Trophoblast cell (in vitro differentiated cells and primary cell): ENCODE measurements around the gene PDE6D.

ENCODE experiments used
- DNase-seq, 2 donors: peaks; one replicate each; pipeline ENCODE4 v3.0.0-alpha.2; 2016
- H2AFZ ChIP-seq: 2 replicates; pipeline ENCODE4 v1.6.1; 2013; ENCODE audit warnings: low read length, moderate library complexity, mild to moderate bottlenecking; ENCODE audit not compliant: insufficient read depth, poor library complexity
- H2AK5ac ChIP-seq: 2 replicates; pipeline ENCODE4 v1.6.1; 2013; ENCODE audit warnings: mild to moderate bottlenecking, low read length
- H2BK120ac ChIP-seq: 2 replicates; pipeline ENCODE4 v1.6.1; 2013; ENCODE audit warnings: low read length, mild to moderate bottlenecking, moderate library complexity; ENCODE audit not compliant: insufficient read depth, poor library complexity
- H2BK12ac ChIP-seq: 2 replicates; pipeline ENCODE4 v1.6.1; 2013; ENCODE audit warnings: mild to moderate bottlenecking, low read length, moderate library complexity
- H2BK5ac ChIP-seq: 2 replicates; pipeline ENCODE4 v1.6.1; 2013; ENCODE audit warnings: low read length, low read depth, moderate library complexity, mild to moderate bottlenecking; ENCODE audit not compliant: poor library complexity
- H3K14ac ChIP-seq: 2 replicates; pipeline ENCODE4 v1.6.1; 2013; ENCODE audit warnings: mild to moderate bottlenecking, low read length
- H3K18ac ChIP-seq: 2 replicates; pipeline ENCODE4 v1.6.1; 2013; ENCODE audit warnings: mild to moderate bottlenecking, low read length
- H3K23ac ChIP-seq: 2 replicates; pipeline ENCODE4 v1.6.1; 2013; ENCODE audit warnings: low read length
- H3K27ac ChIP-seq: 2 replicates; pipeline ENCODE4 v1.5.1; 2013; ENCODE audit warnings: low read depth, mild to moderate bottlenecking, inconsistent platforms, low read length, moderate library complexity
- H3K27me3 ChIP-seq: 2 replicates; pipeline ENCODE4 v1.6.1; 2013; ENCODE audit warnings: inconsistent platforms, mild to moderate bottlenecking, low read length, moderate library complexity; ENCODE audit not compliant: insufficient read depth
- H3K36me3 ChIP-seq, 2 experiments: 1 replicate in 1 of 2; 2 replicates in 1 of 2; pipeline ENCODE4 v1.6.1; 2013; ENCODE audit warnings: low read length in 2 of 2, mild to moderate bottlenecking in 2 of 2, moderate library complexity in 1 of 2; ENCODE audit not compliant: insufficient read depth in 2 of 2, control insufficient read depth in 1 of 2
- H3K4ac ChIP-seq: 2 replicates; pipeline ENCODE4 v1.6.1; 2013; ENCODE audit warnings: low read depth, mild to moderate bottlenecking, low read length, moderate library complexity
- H3K4me1 ChIP-seq, 2 experiments: 1 replicate in 1 of 2; 2 replicates in 1 of 2; pipeline ENCODE4 v1.6.1; 2013; ENCODE audit warnings: low read length in 2 of 2, mild to moderate bottlenecking in 2 of 2, moderate library complexity in 1 of 2; ENCODE audit not compliant: insufficient read depth in 2 of 2, control insufficient read depth in 1 of 2
- H3K4me2 ChIP-seq: 2 replicates; pipeline ENCODE4 v1.6.1; 2013; ENCODE audit warnings: inconsistent platforms, mild to moderate bottlenecking, low read length, moderate library complexity
- H3K4me3 ChIP-seq: 2 replicates; pipeline ENCODE4 v1.5.1; 2013; ENCODE audit warnings: mild to moderate bottlenecking, low read depth, low read length, inconsistent platforms
- H3K79me1 ChIP-seq: one replicate; pipeline ENCODE4 v1.6.1; 2013; ENCODE audit warnings: low read length
- H3K79me2 ChIP-seq: 2 replicates; pipeline ENCODE4 v1.6.1; 2013; ENCODE audit warnings: low read length, mild to moderate bottlenecking; ENCODE audit not compliant: control insufficient read depth, insufficient read depth, poor library complexity
- H3K9ac ChIP-seq: 2 replicates; pipeline ENCODE4 v1.6.1; 2013; ENCODE audit warnings: mild to moderate bottlenecking, low read length
- H3K9me3 ChIP-seq: 2 replicates; pipeline ENCODE4 v1.6.1; 2013; ENCODE audit warnings: low read depth, mild to moderate bottlenecking, control low read depth, inconsistent platforms, low read length; ENCODE audit not compliant: insufficient read depth
- H4K12ac ChIP-seq: 2 replicates; pipeline ENCODE4 v1.6.1; 2013; ENCODE audit warnings: low read depth, mild to moderate bottlenecking, low read length, moderate library complexity
- H4K8ac ChIP-seq: 2 replicates; pipeline ENCODE4 v1.6.1; 2013; ENCODE audit warnings: low read depth, mild to moderate bottlenecking, low read length, moderate library complexity
- H4K91ac ChIP-seq: one replicate; pipeline ENCODE4 v1.6.1; 2013; ENCODE audit warnings: low read depth, mild to moderate bottlenecking, low read length, moderate library complexity
- WGBS: extraction: QIAGEN DNeasy Blood & Tissue Kit; methylation state at CpG from one replicate; pipeline ENCODE4 v1.1.7; 2013; ENCODE audit warnings: missing lambda C conversion rate; ENCODE audit not compliant: insufficient read length, insufficient coverage; ENCODE audit errors: extremely low coverage; 5-methylcytosine and 5-hydroxymethylcytosine counted together

The PDE6D gene

DNA sequence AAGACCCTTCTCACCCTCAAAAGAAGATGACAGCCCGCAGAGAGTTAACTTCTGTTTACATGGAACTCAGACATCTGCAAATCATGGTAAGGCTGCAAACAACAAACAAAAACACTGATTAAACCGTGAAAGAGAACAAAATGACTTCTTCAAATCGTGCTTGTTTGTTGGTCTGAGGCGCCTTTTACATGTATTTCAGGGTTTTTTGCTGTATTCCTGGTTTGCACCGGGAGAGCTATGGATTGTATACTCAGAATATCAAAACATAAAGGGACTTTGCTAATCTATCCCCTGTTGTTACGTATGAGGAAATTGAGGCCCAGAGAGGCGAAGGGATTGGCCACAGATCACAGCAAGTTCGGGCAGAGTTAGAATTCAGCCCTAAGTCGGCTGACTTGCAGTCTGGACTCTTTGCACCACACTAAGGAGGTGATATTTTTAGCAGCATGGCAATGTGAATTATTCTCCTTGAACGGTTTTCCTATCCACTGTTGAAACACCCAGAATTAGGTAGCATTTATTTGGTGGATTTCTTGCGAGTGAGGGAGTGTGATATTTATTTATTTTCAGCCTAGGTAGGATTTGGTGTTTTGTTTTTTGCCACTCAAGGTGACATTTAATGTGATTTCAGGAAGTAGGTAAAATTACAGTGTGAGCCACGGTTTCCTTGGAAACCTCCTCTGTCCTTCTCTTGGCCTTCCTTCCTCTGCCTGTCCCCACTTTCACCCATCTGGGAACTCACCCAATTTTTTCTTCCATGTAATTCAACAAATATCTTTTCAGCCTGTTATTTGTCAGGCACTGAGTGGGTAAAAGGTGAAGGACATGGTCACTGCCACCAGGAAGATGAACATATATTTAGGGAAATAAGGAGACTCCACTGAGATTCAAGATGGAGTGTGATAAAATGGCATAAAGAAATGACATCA is 980 bp upstream of the PDE6D start:
- peak overlapping the region; percentile 35 for H4K12ac ChIP-seq
- peak overlapping the region; percentile 81 for H4K8ac ChIP-seq
- no peak overlapping the region for H2BK120ac ChIP-seq
- peak overlapping the region; percentile 59 for H3K9ac ChIP-seq
- H3K79me1 ChIP-seq: peaks cover 12% of the 10 kb centered on the region
- H4K91ac ChIP-seq: no peak overlapping the region
- peaks cover 5% of the 10 kb centered on the region for H3K79me2 ChIP-seq
- peaks cover 6 to 11% of the 10 kb centered on the region in 2 experiments for H3K4me1 ChIP-seq
- no peak overlapping the region for H3K4ac ChIP-seq
- H2BK12ac ChIP-seq: no peak overlapping the region
- H2BK5ac ChIP-seq: no peak overlapping the region
- WGBS: no CpG with 5 or more reads among the region's 12 CpGs
- H3K18ac ChIP-seq: no peak overlapping the region
- H2AK5ac ChIP-seq: no peak overlapping the region
- H3K14ac ChIP-seq: peak overlapping the region; percentile 34
- peak in 1 of 2 donors; percentile 36 for DNase-seq
- no peak overlapping the region for H3K27ac ChIP-seq
- peak overlapping the region; percentile 83 for H3K4me3 ChIP-seq
- H3K4me2 ChIP-seq: peak overlapping the region; percentile 84
- no peaks in the 10 kb centered on the region for H3K27me3 ChIP-seq
- no peaks in the 10 kb centered on the region for H3K9me3 ChIP-seq
- no peak overlapping the region for H3K23ac ChIP-seq
- no peaks in the 10 kb centered on the region for H3K36me3 ChIP-seq
- no peak overlapping the region for H2AFZ ChIP-seq

DNA sequence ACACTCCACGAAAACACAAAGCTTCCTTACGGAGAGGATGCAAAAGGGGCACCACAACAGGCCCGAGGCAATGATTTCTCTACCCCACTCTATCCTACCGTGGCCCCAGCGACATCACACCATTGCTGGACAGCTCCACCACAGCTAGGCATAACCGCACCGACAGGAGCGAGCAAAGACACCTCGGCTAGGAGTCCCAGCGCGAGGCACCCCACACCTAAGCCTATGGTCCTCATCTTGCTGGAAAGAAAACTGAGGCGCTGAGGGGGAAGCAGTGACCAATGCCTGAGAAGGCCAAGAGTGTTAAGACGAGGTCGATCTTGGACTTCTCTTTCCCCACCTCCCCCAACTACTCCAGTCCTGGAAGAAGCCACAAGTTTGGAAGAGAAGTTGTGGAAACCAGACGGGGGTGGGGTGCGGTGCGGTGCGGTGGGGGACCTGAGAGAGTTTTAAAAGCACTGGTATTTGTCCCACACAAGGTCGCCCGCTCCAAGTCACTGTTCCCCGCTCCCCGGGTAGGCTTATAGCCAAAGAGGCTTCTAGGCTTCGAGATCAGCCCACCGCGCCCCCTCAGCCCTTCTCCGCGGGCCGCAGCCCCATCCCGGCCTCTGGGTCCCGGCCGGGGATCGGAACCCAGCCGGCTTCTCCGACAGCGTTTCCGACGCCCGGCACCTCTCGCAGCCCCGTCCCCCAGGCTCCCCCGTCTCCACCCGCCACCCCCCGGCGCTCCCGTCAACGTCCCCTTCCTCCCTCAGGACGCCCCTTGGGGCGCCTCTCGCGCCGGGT is 766 bp downstream of the PDE6D start:
- Histone ChIP-seq H3K14ac (no peak overlapping the region), H3K23ac (no peak overlapping the region), H3K9ac (no peak overlapping the region), H3K36me3 (no peaks in the 10 kb centered on the region), H4K91ac (no peak overlapping the region), H3K27ac (no peak overlapping the region), H2AFZ (no peak overlapping the region), H4K12ac (no peak overlapping the region), H4K8ac (no peak overlapping the region), H3K18ac (no peak overlapping the region), H3K79me2 (no peaks in the 10 kb centered on the region), H3K4me2 (peak overlapping the region; percentile 88), H2BK120ac (no peak overlapping the region), H2BK12ac (no peak overlapping the region), H3K9me3 (no peaks in the 10 kb centered on the region), H3K27me3 (no peaks in the 10 kb centered on the region), H2AK5ac (no peak overlapping the region), H3K4me1 (peaks cover 5 to 9% of the 10 kb centered on the region in 2 experiments), H3K4ac (no peak overlapping the region), H3K79me1 (peaks cover 4% of the 10 kb centered on the region), H3K4me3 (peak overlapping the region; percentile 84), H2BK5ac (no peak overlapping the region)
- peak in 1 of 2 donors; percentile 17 for DNase-seq
- WGBS: no CpG with 5 or more reads among the region's 51 CpGs

DNA sequence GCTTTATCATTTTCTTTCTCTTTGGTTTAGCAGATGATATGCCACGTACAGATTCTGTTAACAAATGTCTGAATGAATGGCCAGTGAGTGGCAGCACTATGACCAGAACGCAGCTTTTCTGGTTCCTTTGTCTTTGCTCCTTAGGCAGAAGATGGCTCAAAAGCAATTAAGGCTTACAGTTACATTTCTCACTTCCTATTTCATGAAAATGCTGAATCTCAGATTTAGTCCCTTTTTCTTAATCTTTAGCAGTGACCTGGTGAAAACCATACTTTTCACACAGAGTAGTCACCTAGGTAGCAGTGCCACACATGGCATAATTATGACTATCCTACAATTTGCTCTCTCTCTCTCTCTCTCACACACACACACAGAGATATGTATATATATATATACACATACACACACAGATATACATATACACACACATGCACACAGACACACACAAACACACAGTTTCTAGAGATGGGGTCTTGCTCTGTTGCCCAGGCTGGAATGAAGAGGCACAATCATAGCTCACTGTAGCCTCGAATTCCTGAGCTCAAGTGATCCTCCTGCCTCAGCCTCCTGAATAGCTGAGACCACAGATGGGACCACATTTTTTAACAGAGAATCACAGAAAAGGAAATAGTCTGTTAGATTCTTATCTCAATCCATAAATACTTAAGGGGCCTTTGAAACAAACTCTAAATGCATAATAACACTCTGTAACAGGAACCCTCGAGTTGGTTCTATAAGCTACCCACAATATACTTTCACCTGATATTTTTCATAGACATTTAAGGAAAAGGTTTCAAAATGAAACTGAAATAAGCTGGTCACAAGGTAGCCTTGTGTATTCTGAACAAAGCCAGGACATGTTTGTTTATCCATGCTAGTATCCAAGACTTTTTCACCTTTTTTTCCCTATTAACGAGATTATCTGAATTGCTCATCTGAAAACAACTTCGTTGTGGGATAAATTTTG is 11.6 kb downstream of the PDE6D start:
- Histone ChIP-seq H3K4me2 (no peak overlapping the region), H2AK5ac (no peak overlapping the region), H2AFZ (no peak overlapping the region), H3K79me2 (no peaks in the 10 kb centered on the region), H4K91ac (no peak overlapping the region), H3K9me3 (no peaks in the 10 kb centered on the region), H3K4ac (no peak overlapping the region), H4K8ac (no peak overlapping the region), H3K14ac (no peak overlapping the region), H3K4me1 (peaks cover 0 to 2% of the 10 kb centered on the region in 2 experiments), H3K9ac (no peak overlapping the region), H2BK120ac (no peak overlapping the region), H3K27me3 (no peaks in the 10 kb centered on the region), H2BK5ac (no peak overlapping the region), H3K36me3 (no peaks in the 10 kb centered on the region), H4K12ac (no peak overlapping the region), H2BK12ac (no peak overlapping the region), H3K23ac (no peak overlapping the region), H3K18ac (no peak overlapping the region), H3K4me3 (no peak overlapping the region), H3K27ac (no peak overlapping the region), H3K79me1 (no peaks in the 10 kb centered on the region)
- peak in 1 of 2 donors; percentile 57 for DNase-seq
- WGBS: no CpG with 5 or more reads among the region's 6 CpGs

DNA sequence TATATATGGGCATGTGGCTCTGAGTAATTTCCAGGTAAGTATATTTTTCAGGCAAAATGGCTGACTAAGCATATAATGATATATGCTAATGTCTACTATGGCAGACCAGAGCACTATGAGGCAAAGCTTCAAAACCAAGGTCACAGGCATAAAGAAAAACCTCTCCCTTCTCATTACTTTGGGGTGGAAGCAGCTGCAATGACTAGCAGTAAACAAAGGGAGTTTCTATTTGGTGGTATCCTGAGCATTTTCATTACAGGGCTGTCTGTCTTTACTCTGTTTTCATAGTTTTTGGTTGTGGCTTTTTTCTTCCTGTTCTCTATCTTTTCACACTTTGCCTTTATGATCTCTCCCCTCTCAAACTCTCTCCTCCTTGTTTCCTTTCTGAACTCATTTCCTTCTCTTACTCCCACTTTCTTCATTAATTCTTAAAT is 15.6 kb downstream of the PDE6D start:
- Histone ChIP-seq H3K4me2 (no peak overlapping the region), H3K79me2 (no peaks in the 10 kb centered on the region)
- DNase-seq: no peak

More for the DNA sequence above, 15.6 kb downstream of the PDE6D start:
- Histone ChIP-seq H3K23ac (no peak overlapping the region), H2BK5ac (no peak overlapping the region), H2AFZ (no peak overlapping the region), H3K79me1 (no peaks in the 10 kb centered on the region), H2BK120ac (no peak overlapping the region), H3K9me3 (no peaks in the 10 kb centered on the region), H4K12ac (no peak overlapping the region), H3K27me3 (no peaks in the 10 kb centered on the region), H3K27ac (no peak overlapping the region), H3K9ac (no peak overlapping the region), H3K4ac (no peak overlapping the region), H2AK5ac (no peak overlapping the region), H3K4me1 (peaks cover 0 to 2% of the 10 kb centered on the region in 2 experiments), H3K36me3 (no peaks in the 10 kb centered on the region), H2BK12ac (no peak overlapping the region), H3K14ac (no peak overlapping the region), H4K8ac (no peak overlapping the region), H4K91ac (no peak overlapping the region), H3K4me3 (no peak overlapping the region), H3K18ac (no peak overlapping the region)
